SK-N-SH (cell line): Measurements from ENCODE around the gene FBXO44. TPM values are rescaled to one million over a fixed set of nuclear protein-coding genes. Genes with fewer than 3 reads are reported as not detected.
A peak's percentile ranks its signal among the peaks of the same experiment; 100 is the strongest.

ENCODE experiments used
- CTCF ChIA-PET: fragments of 300-600, 350-600 bp; formaldehyde crosslinking; extraction: SDS; loops from one replicate; lab custom pipeline; 2021; lab: Yijun Ruan, JAX
- POLR2A ChIA-PET: fragments of 350-600 bp; sonication (Branson Sonifier 250); formaldehyde crosslinking; extraction: SDS; loops from one replicate; lab custom pipeline; 2020; ENCODE audit warnings: antibody characterized with exemption, inconsistent platforms; lab: Yijun Ruan, JAX
- DNase-seq: peaks from one replicate; pipeline ENCODE4 v3.0.0; 2012
- H2AFZ ChIP-seq: fragments of 200-600 bp; sonication (generic); 2 replicates; pipeline ENCODE4 v1.8.1; 2016; ENCODE audit warnings: antibody characterized with exemption, mild to moderate bottlenecking, low read depth
- H3F3A ChIP-seq: fragments of 200-600 bp; sonication (generic); replicated peaks from 2 replicates; pipeline ENCODE3; 2016; ENCODE audit warnings: antibody characterized with exemption, mild to moderate bottlenecking; ENCODE audit not compliant: insufficient read depth
- H3K27ac ChIP-seq, 2 experiments: fragments of 200-500 bp in 1 of 2; fragments of 200-600 bp in 1 of 2; sonication (Bioruptor generic) in 1 of 2; sonication (generic), shearing (Covaris generic) in 1 of 2; 2 replicates each; pipeline versions ENCODE4 v1.5.1 to v1.6.1; 2014 to 2016; ENCODE audit warnings: low read depth in 2 of 2, inconsistent platforms in 1 of 2, low read length in 1 of 2, mild to moderate bottlenecking in 1 of 2, mixed read lengths in 1 of 2
- H3K27me3 ChIP-seq: fragments of 200-600 bp; sonication (generic), shearing (Covaris generic); 2 replicates; pipeline ENCODE4 v1.6.1; 2016; ENCODE audit warnings: mixed run types; ENCODE audit not compliant: insufficient read depth
- H3K36me3 ChIP-seq, 2 experiments: fragments of 200-500 bp in 1 of 2; fragments of 200-600 bp in 1 of 2; sonication (Bioruptor generic) in 1 of 2; sonication (generic) in 1 of 2; replicated peaks in 1 of 2; 2 replicates each; pipeline versions ENCODE3 to v1.5.1; 2014 to 2016; ENCODE audit warnings: low read length in 1 of 2, mild to moderate bottlenecking in 1 of 2; ENCODE audit not compliant: insufficient read depth in 2 of 2, control insufficient read depth in 1 of 2
- H3K4me1 ChIP-seq, 2 experiments: fragments of 200-500 bp in 1 of 2; fragments of 200-600 bp in 1 of 2; sonication (Bioruptor generic) in 1 of 2; sonication (generic), shearing (Covaris generic) in 1 of 2; 2 replicates each; pipeline versions ENCODE4 v1.5.1 to v1.6.1; 2014 to 2016; ENCODE audit warnings: low read depth in 1 of 2, low read length in 1 of 2, mixed run types in 1 of 2; ENCODE audit not compliant: insufficient read depth in 2 of 2, control insufficient read depth in 1 of 2
- H3K4me2 ChIP-seq: fragments of 200-600 bp; sonication (generic), shearing (Covaris generic); 2 replicates; pipeline ENCODE4 v1.6.1; 2017; ENCODE audit warnings: mixed run types
- H3K4me3 ChIP-seq, 2 experiments: fragments of 200-500 bp in 1 of 2; fragments of 200-600 bp in 1 of 2; sonication (Bioruptor generic) in 1 of 2; sonication (generic), shearing (Covaris generic) in 1 of 2; 2 replicates each; pipeline versions ENCODE4 v1.5.1 to v1.8.1; 2014 to 2016; ENCODE audit warnings: low read depth in 2 of 2, inconsistent platforms in 1 of 2, low read length in 1 of 2, mild to moderate bottlenecking in 1 of 2, mixed read lengths in 1 of 2, moderate library complexity in 1 of 2
- H3K79me2 ChIP-seq: fragments of 200-600 bp; sonication (generic); 2 replicates; pipeline ENCODE4 v1.8.1; 2017; ENCODE audit warnings: mild to moderate bottlenecking; ENCODE audit not compliant: insufficient read depth
- H3K9ac ChIP-seq: fragments of 200-600 bp; sonication (generic); 2 replicates; pipeline ENCODE4 v1.6.1; 2017; ENCODE audit warnings: mixed run types
- H3K9me2 ChIP-seq: fragments of 200-600 bp; sonication (generic); 2 replicates; pipeline ENCODE4 v1.6.1; 2017; ENCODE audit warnings: mixed run types
- H3K9me3 ChIP-seq: fragments of 200-600 bp; sonication (generic); 2 replicates; pipeline ENCODE4 v1.6.1; 2017; ENCODE audit warnings: mixed run types, mild to moderate bottlenecking, moderate library complexity
- H4K20me1 ChIP-seq: fragments of 200-600 bp; sonication (generic); 2 replicates; pipeline ENCODE4 v1.6.1; 2017; ENCODE audit warnings: mild to moderate bottlenecking, mixed run types; ENCODE audit not compliant: insufficient read depth
- CHD2 ChIP-seq: fragments of 150-350 bp; IDR thresholded peaks from 2 replicates; pipeline ENCODE4 v1.6.1; 2018; ENCODE audit warnings: low read length; ENCODE audit not compliant: partially characterized antibody
- EP300 ChIP-seq, 2 experiments: IDR thresholded peaks; 2 replicates each; pipeline versions ENCODE4 v1.4.0 to v1.6.1; 2012; ENCODE audit warnings: borderline replicate concordance in 1 of 2, low read depth in 1 of 2, low read length in 1 of 2
- EZH2phosphoT487 ChIP-seq: fragments of 200-600 bp; sonication (generic); IDR thresholded peaks from 2 replicates; pipeline ENCODE4 v1.6.1; 2017; ENCODE audit warnings: low read depth, mixed run types, mild to moderate bottlenecking, antibody characterized with exemption, moderate library complexity, borderline replicate concordance
- FOXJ3 ChIP-seq: sonication (generic); formaldehyde crosslinking; IDR thresholded peaks from 2 replicates; pipeline ENCODE4 v1.5.1; 2020; ENCODE audit warnings: mild to moderate bottlenecking, missing genetic modification reagents
- FOXM1 ChIP-seq: IDR thresholded peaks from 2 replicates; pipeline ENCODE4 v1.4.0; 2012; ENCODE audit warnings: low read depth, mild to moderate bottlenecking
- GABPA ChIP-seq: IDR thresholded peaks from 2 replicates; pipeline ENCODE4 v1.4.0; 2012; ENCODE audit warnings: low read depth, mild to moderate bottlenecking
- GATA2 ChIP-seq: sonication (generic); formaldehyde crosslinking; IDR thresholded peaks from 2 replicates; pipeline ENCODE4 v1.5.0; 2020; ENCODE audit warnings: mild to moderate bottlenecking, missing genetic modification reagents
- JUND ChIP-seq: IDR thresholded peaks from 2 replicates; pipeline ENCODE4 v1.4.0; 2012
- MAX ChIP-seq: IDR thresholded peaks from 2 replicates; pipeline ENCODE4 v1.4.0; 2012; ENCODE audit warnings: low read depth
- MXI1 ChIP-seq: IDR thresholded peaks from 2 replicates; pipeline ENCODE4 v1.6.1; 2012; ENCODE audit warnings: mild to moderate bottlenecking, low read depth, low read length, improper control_type of control experiment
- NRF1 ChIP-seq: IDR thresholded peaks from 2 replicates; pipeline ENCODE4 v1.6.1; 2012; ENCODE audit warnings: low read depth, mild to moderate bottlenecking, low read length
- POLR2AphosphoS5 ChIP-seq: IDR thresholded peaks from 2 replicates; pipeline ENCODE4 v1.6.1; 2012; ENCODE audit warnings: low read depth, low read length
- RCOR1 ChIP-seq: fragments of 150-350 bp; IDR thresholded peaks from 2 replicates; pipeline ENCODE4 v1.6.1; 2017; ENCODE audit warnings: antibody characterized with exemption, low read length
- SIN3A ChIP-seq: IDR thresholded peaks from 2 replicates; pipeline ENCODE4 v1.6.1; 2012; ENCODE audit warnings: low read depth, mild to moderate bottlenecking, low read length, moderate library complexity, borderline replicate concordance
- TCF12 ChIP-seq: IDR thresholded peaks from 2 replicates; pipeline ENCODE4 v1.4.0; 2012
- TEAD4 ChIP-seq: IDR thresholded peaks from 2 replicates; pipeline ENCODE4 v1.4.0; 2012; ENCODE audit warnings: mild to moderate bottlenecking, borderline replicate concordance; ENCODE audit not compliant: insufficient read depth
- whole genome bisulfite sequencing: methylation state at CpG from one replicate; pipeline ENCODE4 v1.1.6; 2017; ENCODE audit warnings: low lambda C conversion rate; 5-methylcytosine and 5-hydroxymethylcytosine counted together
- polyA plus RNA-seq, 3 experiments: library from polyadenylated mRNA; depleted of rRNA; stranded (reverse); fragments of >200 nt; gene quantifications; 2 replicates each; pipeline ENCODE4 v1.2.3, GENCODE V29; 2012
- TF ChIP-seq, protein P1 (sequence below): IDR thresholded peaks from 2 replicates; pipeline ENCODE4; 2012
- TF ChIP-seq, protein P2 (sequence below): IDR thresholded peaks from 2 replicates; pipeline ENCODE4 v1.4.0; 2012; ENCODE audit warnings: low read depth, borderline replicate concordance

Gene FBXO44
- polyA plus RNA-seq, 1 of the 3 experiments (the other 2 are of a cell fraction) = 42.8 TPM

DNA sequence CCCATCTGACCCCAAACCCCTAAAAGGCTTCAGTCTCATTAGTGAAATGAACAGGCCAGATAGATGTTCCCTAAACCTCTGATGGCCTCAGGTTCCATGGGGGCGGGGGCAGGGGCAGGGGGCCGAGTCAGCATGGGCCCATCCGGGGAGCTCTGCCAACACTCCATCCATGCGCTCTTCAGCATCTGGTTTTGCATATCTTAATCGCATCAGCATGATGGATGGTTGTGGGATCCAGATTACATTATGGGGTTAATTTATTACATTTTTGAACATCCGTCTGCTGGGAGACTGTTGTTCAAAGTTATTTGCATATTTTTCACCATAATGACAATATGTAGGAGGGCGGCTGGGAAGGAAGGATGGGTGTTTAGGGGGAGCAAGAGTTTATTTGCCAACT, 29.4 kb downstream of the FBXO44 start:
- peak; percentile 89 for DNase-seq
- ChIA-PET CTCF (interaction anchor here (0.8 to 7.5 kb wide), 6 partner anchors 9 to 35 kb away, joined by 3 to 51 read pairs (median 6); partner anchors contain the start of gene FBXO6), POLR2A (interaction anchor here (0.7 kb wide), 1 partner anchor 13 kb away, joined by 3 read pairs; no protein-coding TSS in a partner anchor)
- no peak overlapping the region for H3K4me2 ChIP-seq
- peaks cover 6% of the 10 kb centered on the region for H3F3A ChIP-seq
- no peaks in the 10 kb centered on the region for H3K9me3 ChIP-seq
- no peaks in the 10 kb centered on the region for H3K27me3 ChIP-seq
- H3K4me1 ChIP-seq = peaks cover 10 to 16% of the 10 kb centered on the region in 2 experiments; a peak in 2 of 4 replicates
- H4K20me1 ChIP-seq = no peaks in the 10 kb centered on the region
- H2AFZ ChIP-seq = no peak overlapping the region
- H3K9me2 ChIP-seq = no peaks in the 10 kb centered on the region
- H3K36me3 ChIP-seq = no peaks in the 10 kb centered on the region
- H3K4me3 ChIP-seq = no peak overlapping the region
- TF ChIP-seq SIN3A (no peak), NRF1 (no peak), GABPA (no peak), GATA2 (CRISPR knock-in tag) (peak; percentile 82), POLR2AphosphoS5 (peak; percentile 35; the same call in 1 of the 2 replicates), CHD2 (peak; percentile 75), TCF12 (peak; percentile 73), EP300 (IDR thresholded peaks at IDR 0.05; ENCODE audit: borderline replicate concordance in 1 of 2, low read depth in 1 of 2, low read length in 1 of 2) (peak in 1 of 2 experiments; percentile 84; a peak in 2 of 4 replicates), RCOR1 (peak; percentile 94)
- TF ChIP-seq, protein P1, sequence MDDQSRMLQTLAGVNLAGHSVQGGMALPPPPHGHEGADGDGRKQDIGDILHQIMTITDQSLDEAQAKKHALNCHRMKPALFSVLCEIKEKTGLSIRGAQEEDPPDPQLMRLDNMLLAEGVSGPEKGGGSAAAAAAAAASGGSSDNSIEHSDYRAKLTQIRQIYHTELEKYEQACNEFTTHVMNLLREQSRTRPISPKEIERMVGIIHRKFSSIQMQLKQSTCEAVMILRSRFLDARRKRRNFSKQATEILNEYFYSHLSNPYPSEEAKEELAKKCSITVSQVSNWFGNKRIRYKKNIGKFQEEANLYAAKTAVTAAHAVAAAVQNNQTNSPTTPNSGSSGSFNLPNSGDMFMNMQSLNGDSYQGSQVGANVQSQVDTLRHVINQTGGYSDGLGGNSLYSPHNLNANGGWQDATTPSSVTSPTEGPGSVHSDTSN = peak; percentile 76
- H3K79me2 ChIP-seq = peaks cover 10% of the 10 kb centered on the region; the same call in 1 of the 2 replicates
- no peak overlapping the region for H3K9ac ChIP-seq
- H3K27ac ChIP-seq = peak overlapping the region in 1 of 2 experiments; percentile 6; a peak in 1 of 4 replicates
- WGBS = 10% methylated on average over 7 of the region's 7 CpGs

DNA sequence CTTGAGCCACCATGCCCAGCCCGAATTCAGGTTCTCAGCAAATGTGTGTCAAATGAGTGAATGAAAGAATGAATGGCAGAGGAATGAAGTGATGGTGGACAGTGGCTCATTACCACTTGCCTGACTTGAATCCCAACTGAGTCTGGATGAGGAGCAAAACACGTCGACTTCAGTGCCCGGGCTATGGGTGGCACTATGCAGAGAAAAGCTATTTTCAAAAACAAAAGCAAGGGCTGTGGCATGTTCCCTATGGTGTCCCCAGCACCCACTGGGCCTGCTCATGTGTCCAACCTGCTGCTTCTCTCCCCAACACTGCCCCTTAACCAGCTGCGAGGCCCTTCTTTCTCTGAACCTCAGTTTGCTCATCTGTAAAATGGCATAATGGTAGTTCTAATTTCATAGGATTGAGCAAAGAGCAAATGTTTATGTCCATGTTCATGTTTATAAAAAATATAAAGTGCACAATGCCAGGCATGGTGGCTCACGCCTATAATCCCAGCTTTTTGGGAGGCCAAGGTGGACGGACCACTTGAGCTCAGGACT, 30.6 kb downstream of the FBXO44 start:
- CTCF ChIA-PET = interaction anchor here (1.0 to 7.5 kb wide), 9 partner anchors 8 to 39 kb away, joined by 3 to 51 read pairs (median 4); partner anchors contain the start of gene FBXO6

More for the DNA sequence above, 30.6 kb downstream of the FBXO44 start:
- peaks cover 15 to 18% of the 10 kb centered on the region in 2 experiments; a peak in 2 of 4 replicates for H3K4me1 ChIP-seq
- H3K36me3 ChIP-seq = no peaks in the 10 kb centered on the region
- WGBS = 74% methylated on average over 6 of the region's 7 CpGs
- no peaks in the 10 kb centered on the region for H4K20me1 ChIP-seq
- H3K9me2 ChIP-seq = no peaks in the 10 kb centered on the region
- no peak overlapping the region for H3K4me3 ChIP-seq
- H3F3A ChIP-seq = peaks cover 11% of the 10 kb centered on the region
- H3K9ac ChIP-seq = no peak overlapping the region
- POLR2A ChIA-PET = interaction anchor here (0.6 kb wide), 1 partner anchor 35 kb away, joined by 3 read pairs; no protein-coding TSS in a partner anchor
- no peaks in the 10 kb centered on the region for H3K9me3 ChIP-seq
- H2AFZ ChIP-seq = no peak overlapping the region
- H3K4me2 ChIP-seq = no peak overlapping the region
- peaks cover 3% of the 10 kb centered on the region; the same call in 1 of the 2 replicates for H3K27me3 ChIP-seq
- no peak overlapping the region for H3K27ac ChIP-seq
- DNase-seq = no peak
- TF ChIP-seq MXI1 = no peak
- no peak for TF ChIP-seq FOXJ3
- TF ChIP-seq TEAD4 = no peak
- TF ChIP-seq CHD2 = no peak
- TF ChIP-seq, protein P2, sequence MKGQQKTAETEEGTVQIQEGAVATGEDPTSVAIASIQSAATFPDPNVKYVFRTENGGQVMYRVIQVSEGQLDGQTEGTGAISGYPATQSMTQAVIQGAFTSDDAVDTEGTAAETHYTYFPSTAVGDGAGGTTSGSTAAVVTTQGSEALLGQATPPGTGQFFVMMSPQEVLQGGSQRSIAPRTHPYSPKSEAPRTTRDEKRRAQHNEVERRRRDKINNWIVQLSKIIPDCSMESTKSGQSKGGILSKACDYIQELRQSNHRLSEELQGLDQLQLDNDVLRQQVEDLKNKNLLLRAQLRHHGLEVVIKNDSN = no peak
- TF ChIP-seq EP300 (IDR thresholded peaks at IDR 0.05; ENCODE audit: borderline replicate concordance in 1 of 2, low read depth in 1 of 2, low read length in 1 of 2) = no peak
- TF ChIP-seq JUND = no peak
- no peak for TF ChIP-seq FOXM1
- TF ChIP-seq MAX = no peak
- no peak for TF ChIP-seq RCOR1
- no peak for TF ChIP-seq EZH2phosphoT487
- TF ChIP-seq GATA2 (CRISPR knock-in tag) = no peak
- no peak for TF ChIP-seq SIN3A
- peaks cover 2% of the 10 kb centered on the region; the same call in 1 of the 2 replicates for H3K79me2 ChIP-seq
